Measurements from ENCODE around the gene ASH1L. TPM values are rescaled to one million over a fixed set of nuclear protein-coding genes. Genes with fewer than 3 reads are reported as not detected.

Gene ASH1L
- total RNA-seq, 1 donor from 2014 or later, result 36.0 TPM

DNA sequence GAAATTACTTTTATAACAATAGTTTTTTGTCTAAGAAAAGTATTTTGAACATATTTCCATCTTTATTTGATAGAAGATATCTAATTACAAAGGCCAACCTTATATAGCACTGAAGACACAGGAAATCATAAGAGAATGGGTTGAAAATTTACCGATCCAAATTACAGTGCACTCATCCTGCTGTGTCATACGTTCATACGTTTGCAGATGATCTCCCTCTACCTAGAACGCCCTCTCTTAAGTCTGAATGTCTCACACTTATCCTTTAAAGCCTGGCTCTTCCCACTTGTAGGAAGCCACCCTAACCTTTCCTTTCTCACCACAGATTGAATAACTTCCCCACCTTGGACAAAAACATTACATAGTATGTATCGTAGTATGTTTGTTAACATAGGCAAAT is 9.3 kb downstream of the ASH1L start:
- no peak for TF ChIP-seq CTCF (IDR thresholded peaks at IDR 0.05)
- peaks cover 16% of the 10 kb centered on the region for H3K4me1 Mint-ChIP-seq (ENCODE audit: low read depth)
- peaks cover 1% of the 10 kb centered on the region for H3K36me3 Mint-ChIP-seq (ENCODE audit: low read depth)
- H3K9me3 Mint-ChIP-seq (ENCODE audit: low read depth), result no peaks in the 10 kb centered on the region
- peak overlapping the region; percentile 38 for H3K27ac Mint-ChIP-seq (ENCODE audit: unreplicated experiment)
- no peak for DNase-seq (ENCODE audit: low spot score)
- H3K4me3 Mint-ChIP-seq (ENCODE audit: unreplicated experiment), result no peak overlapping the region
- no peaks in the 10 kb centered on the region for H3K27me3 Mint-ChIP-seq (ENCODE audit: low read depth)

DNA sequence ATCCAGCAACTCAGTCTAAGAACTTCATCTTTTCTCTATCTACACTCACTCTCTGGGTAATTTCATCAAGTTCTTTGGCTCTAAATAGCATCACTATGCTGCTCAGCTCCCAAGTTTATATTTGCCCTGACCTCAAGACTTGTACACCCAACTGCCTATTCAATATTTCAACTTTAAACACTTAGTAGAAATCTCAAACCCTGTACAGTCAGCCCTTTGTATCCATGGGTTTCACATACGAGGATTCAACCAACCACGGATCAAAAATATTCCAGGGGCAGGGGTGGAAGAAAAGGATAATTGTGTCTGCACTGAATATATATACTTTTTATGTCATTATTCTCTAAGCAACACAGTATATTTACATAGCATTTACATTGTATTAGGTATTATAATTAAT is 13.9 kb downstream of the ASH1L start:
- Mint-ChIP-seq H3K27me3 (ENCODE audit: low read depth) (no peaks in the 10 kb centered on the region), H3K27ac (ENCODE audit: unreplicated experiment) (no peak overlapping the region), H3K4me3 (ENCODE audit: unreplicated experiment) (no peak overlapping the region), H3K9me3 (ENCODE audit: low read depth) (no peaks in the 10 kb centered on the region), H3K4me1 (ENCODE audit: low read depth) (peaks cover 17% of the 10 kb centered on the region), H3K36me3 (ENCODE audit: low read depth) (peaks cover 1% of the 10 kb centered on the region)
- no peak for TF ChIP-seq CTCF (IDR thresholded peaks at IDR 0.05)
- no peak for DNase-seq (ENCODE audit: low spot score)

- Mint-ChIP-seq H3K27me3 (ENCODE audit: low read depth) (no peaks in the 10 kb centered on the region), H3K9me3 (ENCODE audit: low read depth) (no peaks in the 10 kb centered on the region), H3K27ac (ENCODE audit: unreplicated experiment) (peak overlapping the region; percentile 74), H3K36me3 (ENCODE audit: low read depth) (no peaks in the 10 kb centered on the region), H3K4me3 (ENCODE audit: unreplicated experiment) (no peak overlapping the region), H3K4me1 (ENCODE audit: low read depth) (peaks cover 31% of the 10 kb centered on the region)
- DNase-seq (ENCODE audit: low spot score), result no peak
- TF ChIP-seq CTCF (IDR thresholded peaks at IDR 0.05), result no peak
These were observed 22.4 kb downstream of the ASH1L start for GRCh38 chr1:155540000-155540874.

DNA sequence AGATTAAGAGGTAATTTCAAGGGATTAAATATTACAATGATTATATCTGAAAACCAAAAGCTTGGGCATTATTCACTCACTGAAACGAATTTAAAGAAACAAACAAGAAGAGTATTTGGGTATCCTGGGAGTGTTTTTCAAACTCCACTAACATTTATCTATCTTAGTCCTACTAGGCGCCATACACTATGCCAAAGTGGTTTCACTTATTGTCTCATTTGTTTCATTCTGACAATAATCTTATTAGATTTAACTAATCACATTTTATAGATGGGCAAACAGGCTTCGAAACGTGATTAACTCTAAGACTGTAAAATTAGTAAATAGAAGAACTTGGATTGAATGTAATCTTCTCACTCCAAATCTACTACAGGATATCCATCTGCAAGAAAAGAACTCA is 25.4 kb downstream of the ASH1L start:
- Mint-ChIP-seq H3K4me1 (ENCODE audit: low read depth) (peaks cover 41% of the 10 kb centered on the region), H3K27ac (ENCODE audit: unreplicated experiment) (no peak overlapping the region), H3K9me3 (ENCODE audit: low read depth) (no peaks in the 10 kb centered on the region), H3K4me3 (ENCODE audit: unreplicated experiment) (no peak overlapping the region), H3K27me3 (ENCODE audit: low read depth) (no peaks in the 10 kb centered on the region), H3K36me3 (ENCODE audit: low read depth) (no peaks in the 10 kb centered on the region)
- no peak for DNase-seq (ENCODE audit: low spot score)
- no peak for TF ChIP-seq CTCF (IDR thresholded peaks at IDR 0.05)

- Mint-ChIP-seq H3K27me3 (ENCODE audit: low read depth) (no peaks in the 10 kb centered on the region), H3K9me3 (ENCODE audit: low read depth) (no peaks in the 10 kb centered on the region), H3K36me3 (ENCODE audit: low read depth) (no peaks in the 10 kb centered on the region), H3K4me3 (ENCODE audit: unreplicated experiment) (no peak overlapping the region), H3K4me1 (ENCODE audit: low read depth) (peaks cover 43% of the 10 kb centered on the region), H3K27ac (ENCODE audit: unreplicated experiment) (peak overlapping the region; percentile 14)
- no peak for DNase-seq (ENCODE audit: low spot score)
- no peak for TF ChIP-seq CTCF (IDR thresholded peaks at IDR 0.05)
These were observed 31.0 kb downstream of the ASH1L start for GRCh38 chr1:155531624-155532023.
